ENCODE data around the gene IMMP1L.

Gene IMMP1L

GRCh38 chr11:31531293-31531692 is 21.9 kb upstream of the IMMP1L start:
- no peak for DNase-seq (ENCODE audit: extremely low spot score)
- POLR2A ChIA-PET = no interaction called here
- CTCF ChIA-PET = no interaction called here
- no peak for TF ChIP-seq BHLHE40 (IDR thresholded peaks at IDR 0.05; ENCODE audit: borderline replicate concordance)
- no peak for TF ChIP-seq ARNT (IDR thresholded peaks at IDR 0.05)
- no peak for TF ChIP-seq SP1 (IDR thresholded peaks at IDR 0.05)
- no peak for TF ChIP-seq NFRKB (IDR thresholded peaks at IDR 0.05)
- no peak for TF ChIP-seq FOXA1 (IDR thresholded peaks at IDR 0.05)
- no peak for TF ChIP-seq ZNF384 (IDR thresholded peaks at IDR 0.05)
- TF ChIP-seq HDGF (IDR thresholded peaks at IDR 0.05; ENCODE audit: borderline replicate concordance) = no peak
- TF ChIP-seq PKNOX1 (IDR thresholded peaks at IDR 0.05) = no peak
- no peak for TF ChIP-seq SUZ12 (IDR thresholded peaks at IDR 0.05)
- TF ChIP-seq FOXM1 (IDR thresholded peaks at IDR 0.05; ENCODE audit: borderline replicate concordance) = no peak
- TF ChIP-seq LEF1 (IDR thresholded peaks at IDR 0.05; ENCODE audit: borderline replicate concordance) = no peak
- no peak for TF ChIP-seq CTBP1 (IDR thresholded peaks at IDR 0.05; ENCODE audit: borderline replicate concordance)
- TF ChIP-seq FOXK2 (IDR thresholded peaks at IDR 0.05) = no peak
- no peak for TF ChIP-seq TARDBP (IDR thresholded peaks at IDR 0.05)
- no peak for TF ChIP-seq L3MBTL2 (conservative IDR thresholded peaks at IDR 0.05)
- TF ChIP-seq ELF4 (IDR thresholded peaks at IDR 0.05) = no peak

GRCh38 chr11:31529701-31530100 is 20.3 kb upstream of the IMMP1L start:
- DNase-seq (ENCODE audit: extremely low spot score) = no peak
- ChIA-PET CTCF (no interaction called here), POLR2A (no interaction called here)
- TF ChIP-seq HDGF (IDR thresholded peaks at IDR 0.05; ENCODE audit: borderline replicate concordance) (no peak), LEF1 (IDR thresholded peaks at IDR 0.05; ENCODE audit: borderline replicate concordance) (no peak), ELF4 (IDR thresholded peaks at IDR 0.05) (no peak), SUZ12 (IDR thresholded peaks at IDR 0.05) (no peak), L3MBTL2 (conservative IDR thresholded peaks at IDR 0.05) (no peak), SP1 (IDR thresholded peaks at IDR 0.05) (no peak), NFRKB (IDR thresholded peaks at IDR 0.05) (no peak), FOXA1 (IDR thresholded peaks at IDR 0.05) (no peak), PKNOX1 (IDR thresholded peaks at IDR 0.05) (no peak)

GRCh38 chr11:31529189-31529588 is 19.8 kb upstream of the IMMP1L start:
- ChIA-PET POLR2A (no interaction called here), CTCF (no interaction called here)
- DNase-seq (ENCODE audit: extremely low spot score) = no peak
- TF ChIP-seq BHLHE40 (IDR thresholded peaks at IDR 0.05; ENCODE audit: borderline replicate concordance) (no peak), FOXM1 (IDR thresholded peaks at IDR 0.05; ENCODE audit: borderline replicate concordance) (no peak), PKNOX1 (IDR thresholded peaks at IDR 0.05) (no peak), FOXK2 (IDR thresholded peaks at IDR 0.05) (no peak), LEF1 (IDR thresholded peaks at IDR 0.05; ENCODE audit: borderline replicate concordance) (no peak), ARNT (IDR thresholded peaks at IDR 0.05) (no peak), ZNF384 (IDR thresholded peaks at IDR 0.05) (no peak), FOXA1 (IDR thresholded peaks at IDR 0.05) (no peak), NFRKB (IDR thresholded peaks at IDR 0.05) (no peak), ELF4 (IDR thresholded peaks at IDR 0.05) (no peak)

GRCh38 chr11:31521497-31522150 is 12.2 kb upstream of the IMMP1L start:
- TF ChIP-seq FOXA1 (IDR thresholded peaks at IDR 0.05) = no peak
- TF ChIP-seq ZNF384 (IDR thresholded peaks at IDR 0.05) = no peak
- no peak for TF ChIP-seq ARNT (IDR thresholded peaks at IDR 0.05)
- no peak for TF ChIP-seq L3MBTL2 (conservative IDR thresholded peaks at IDR 0.05)
- TF ChIP-seq CTBP1 (IDR thresholded peaks at IDR 0.05; ENCODE audit: borderline replicate concordance) = no peak
- no peak for TF ChIP-seq FOXM1 (IDR thresholded peaks at IDR 0.05; ENCODE audit: borderline replicate concordance)
- TF ChIP-seq FOXK2 (IDR thresholded peaks at IDR 0.05) = no peak
- no peak for TF ChIP-seq BHLHE40 (IDR thresholded peaks at IDR 0.05; ENCODE audit: borderline replicate concordance)
- DNase-seq (ENCODE audit: extremely low spot score) = no peak
- ChIA-PET POLR2A (no interaction called here), CTCF (interaction anchor here (0.7 kb wide), 1 partner anchor 257 kb away, joined by 3 read pairs; no protein-coding TSS in a partner anchor)

- DNase-seq (ENCODE audit: extremely low spot score) = no peak
- POLR2A ChIA-PET = no interaction called here
- CTCF ChIA-PET = no interaction called here
- TF ChIP-seq HDGF (IDR thresholded peaks at IDR 0.05; ENCODE audit: borderline replicate concordance) (no peak), SUZ12 (IDR thresholded peaks at IDR 0.05) (no peak), FOXM1 (IDR thresholded peaks at IDR 0.05; ENCODE audit: borderline replicate concordance) (no peak), FOXA1 (IDR thresholded peaks at IDR 0.05) (no peak), ZNF384 (IDR thresholded peaks at IDR 0.05) (no peak), SP1 (IDR thresholded peaks at IDR 0.05) (no peak), ELF4 (IDR thresholded peaks at IDR 0.05) (no peak)
Measured at GRCh38 chr11:31512117-31512516, 2.7 kb upstream of the IMMP1L start.

GRCh38 chr11:31509051-31509428 is 382 bp downstream of the IMMP1L start:
- POLR2A ChIA-PET = interaction anchor here (0.8 kb wide), 1 partner anchor 32 kb away, joined by 4 read pairs; no protein-coding TSS in a partner anchor
- DNase-seq (ENCODE audit: extremely low spot score) = no peak
- CTCF ChIA-PET = interaction anchor here (0.7 kb wide), 1 partner anchor 435 kb away, joined by 4 read pairs; no protein-coding TSS in a partner anchor
- no peak for TF ChIP-seq FOXA1 (IDR thresholded peaks at IDR 0.05)

- POLR2A ChIA-PET = no interaction called here
- no peak for TF ChIP-seq ARNT (IDR thresholded peaks at IDR 0.05)
- CTCF ChIA-PET = no interaction called here
- no peak for DNase-seq (ENCODE audit: extremely low spot score)
Measured at GRCh38 chr11:31500560-31500959, 8.9 kb downstream of the IMMP1L start.

Data from HEK293T (cell line).